ENCODE results near the gene CACNB2. TPM values are rescaled to one million over a fixed set of nuclear protein-coding genes. Genes with fewer than 3 reads are reported as not detected.
A peak's percentile ranks its signal among the peaks of the same experiment; 100 is the strongest.

CACNB2 gene
- total and polyA plus RNA-seq, 4 donors, result 0.38 to 3.1 (median 0.83) TPM

DNA sequence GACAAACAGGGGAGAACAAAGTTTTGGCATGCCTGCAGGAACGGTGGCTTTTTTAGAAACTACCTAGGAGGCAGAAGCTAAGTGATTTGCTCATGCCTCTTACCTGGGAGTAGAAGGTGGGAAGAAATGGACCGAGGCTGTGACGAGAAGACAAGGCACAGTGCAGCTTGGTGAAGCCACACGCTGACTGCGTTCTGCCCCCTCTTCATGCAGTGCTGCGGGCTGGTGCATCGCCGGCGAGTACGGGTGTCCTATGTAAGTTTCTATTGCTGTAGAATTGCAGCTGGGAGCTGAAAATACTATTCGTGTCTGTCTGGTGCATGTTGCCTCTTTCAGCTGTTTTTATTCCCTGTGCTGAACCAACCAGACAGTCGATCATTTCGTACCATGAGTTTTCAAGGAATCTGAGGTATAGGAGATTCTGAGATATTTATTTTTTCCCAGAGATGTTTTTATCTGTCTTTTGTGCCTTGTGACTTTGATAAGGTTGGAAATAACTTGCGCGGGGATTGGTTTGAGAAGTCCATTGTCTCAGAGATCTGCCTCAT, 120.9 kb downstream of the CACNB2 start:
- TF ChIP-seq TAF1 (conservative IDR thresholded peaks at IDR 0.05) (no peak), YY1 (IDR thresholded peaks at IDR 0.05) (no peak), SP1 (IDR thresholded peaks at IDR 0.05) (no peak), JUND (IDR thresholded peaks at IDR 0.05) (no peak), EGR1 (IDR thresholded peaks at IDR 0.05; ENCODE audit: low read depth in 2 of 2) (no peak), FOXA1 (IDR thresholded peaks at IDR 0.05) (no peak), HNF4G (IDR thresholded peaks at IDR 0.05) (no peak), HNF4A (conservative IDR thresholded peaks at IDR 0.05) (no peak), FOXA2 (IDR thresholded peaks at IDR 0.05) (no peak), RAD21 (IDR thresholded peaks at IDR 0.05) (no peak), RXRA (IDR thresholded peaks at IDR 0.05) (no peak), GABPA (IDR thresholded peaks at IDR 0.05 in 1 of 2, conservative IDR thresholded peaks at IDR 0.05 in 1 of 2) (no peak)
- TF ChIP-seq, protein P1, sequence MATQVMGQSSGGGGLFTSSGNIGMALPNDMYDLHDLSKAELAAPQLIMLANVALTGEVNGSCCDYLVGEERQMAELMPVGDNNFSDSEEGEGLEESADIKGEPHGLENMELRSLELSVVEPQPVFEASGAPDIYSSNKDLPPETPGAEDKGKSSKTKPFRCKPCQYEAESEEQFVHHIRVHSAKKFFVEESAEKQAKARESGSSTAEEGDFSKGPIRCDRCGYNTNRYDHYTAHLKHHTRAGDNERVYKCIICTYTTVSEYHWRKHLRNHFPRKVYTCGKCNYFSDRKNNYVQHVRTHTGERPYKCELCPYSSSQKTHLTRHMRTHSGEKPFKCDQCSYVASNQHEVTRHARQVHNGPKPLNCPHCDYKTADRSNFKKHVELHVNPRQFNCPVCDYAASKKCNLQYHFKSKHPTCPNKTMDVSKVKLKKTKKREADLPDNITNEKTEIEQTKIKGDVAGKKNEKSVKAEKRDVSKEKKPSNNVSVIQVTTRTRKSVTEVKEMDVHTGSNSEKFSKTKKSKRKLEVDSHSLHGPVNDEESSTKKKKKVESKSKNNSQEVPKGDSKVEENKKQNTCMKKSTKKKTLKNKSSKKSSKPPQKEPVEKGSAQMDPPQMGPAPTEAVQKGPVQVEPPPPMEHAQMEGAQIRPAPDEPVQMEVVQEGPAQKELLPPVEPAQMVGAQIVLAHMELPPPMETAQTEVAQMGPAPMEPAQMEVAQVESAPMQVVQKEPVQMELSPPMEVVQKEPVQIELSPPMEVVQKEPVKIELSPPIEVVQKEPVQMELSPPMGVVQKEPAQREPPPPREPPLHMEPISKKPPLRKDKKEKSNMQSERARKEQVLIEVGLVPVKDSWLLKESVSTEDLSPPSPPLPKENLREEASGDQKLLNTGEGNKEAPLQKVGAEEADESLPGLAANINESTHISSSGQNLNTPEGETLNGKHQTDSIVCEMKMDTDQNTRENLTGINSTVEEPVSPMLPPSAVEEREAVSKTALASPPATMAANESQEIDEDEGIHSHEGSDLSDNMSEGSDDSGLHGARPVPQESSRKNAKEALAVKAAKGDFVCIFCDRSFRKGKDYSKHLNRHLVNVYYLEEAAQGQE (IDR thresholded peaks at IDR 0.05), result no peak
- TF ChIP-seq, protein P2, sequence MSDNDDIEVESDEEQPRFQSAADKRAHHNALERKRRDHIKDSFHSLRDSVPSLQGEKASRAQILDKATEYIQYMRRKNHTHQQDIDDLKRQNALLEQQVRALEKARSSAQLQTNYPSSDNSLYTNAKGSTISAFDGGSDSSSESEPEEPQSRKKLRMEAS (IDR thresholded peaks at IDR 0.05), result no peak
- TF ChIP-seq, protein P3, sequence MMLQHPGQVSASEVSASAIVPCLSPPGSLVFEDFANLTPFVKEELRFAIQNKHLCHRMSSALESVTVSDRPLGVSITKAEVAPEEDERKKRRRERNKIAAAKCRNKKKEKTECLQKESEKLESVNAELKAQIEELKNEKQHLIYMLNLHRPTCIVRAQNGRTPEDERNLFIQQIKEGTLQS (IDR thresholded peaks at IDR 0.05), result no peak
- TF ChIP-seq, protein P4, sequence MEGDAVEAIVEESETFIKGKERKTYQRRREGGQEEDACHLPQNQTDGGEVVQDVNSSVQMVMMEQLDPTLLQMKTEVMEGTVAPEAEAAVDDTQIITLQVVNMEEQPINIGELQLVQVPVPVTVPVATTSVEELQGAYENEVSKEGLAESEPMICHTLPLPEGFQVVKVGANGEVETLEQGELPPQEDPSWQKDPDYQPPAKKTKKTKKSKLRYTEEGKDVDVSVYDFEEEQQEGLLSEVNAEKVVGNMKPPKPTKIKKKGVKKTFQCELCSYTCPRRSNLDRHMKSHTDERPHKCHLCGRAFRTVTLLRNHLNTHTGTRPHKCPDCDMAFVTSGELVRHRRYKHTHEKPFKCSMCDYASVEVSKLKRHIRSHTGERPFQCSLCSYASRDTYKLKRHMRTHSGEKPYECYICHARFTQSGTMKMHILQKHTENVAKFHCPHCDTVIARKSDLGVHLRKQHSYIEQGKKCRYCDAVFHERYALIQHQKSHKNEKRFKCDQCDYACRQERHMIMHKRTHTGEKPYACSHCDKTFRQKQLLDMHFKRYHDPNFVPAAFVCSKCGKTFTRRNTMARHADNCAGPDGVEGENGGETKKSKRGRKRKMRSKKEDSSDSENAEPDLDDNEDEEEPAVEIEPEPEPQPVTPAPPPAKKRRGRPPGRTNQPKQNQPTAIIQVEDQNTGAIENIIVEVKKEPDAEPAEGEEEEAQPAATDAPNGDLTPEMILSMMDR (IDR thresholded peaks at IDR 0.05; ENCODE audit: low read depth, low read length, missing input control), result no peak
- Histone ChIP-seq H3K27me3 (ENCODE audit: control insufficient read depth in 4 of 4, insufficient read depth in 4 of 4, low read length in 3 of 4) (no peaks in the 10 kb centered on the region), H3K4me3 (ENCODE audit: low read depth in 1 of 3, low read length in 3 of 3) (peak overlapping the region in 2 of 3 donors; percentile 4 to 41), H3K9me3 (ENCODE audit: control insufficient read depth in 4 of 4, low read length in 3 of 4) (no peaks in the 10 kb centered on the region), H3K36me3 (ENCODE audit: control insufficient read depth in 4 of 4, insufficient read depth in 3 of 4, low read depth in 1 of 4, low read length in 3 of 4) (no peaks in the 10 kb centered on the region), H3K9ac (ENCODE audit: low read depth in 1 of 2, low read length in 2 of 2) (no peak overlapping the region), H3K27ac (ENCODE audit: low read depth in 1 of 2, low read length in 2 of 2) (no peak overlapping the region), H3K4me1 (ENCODE audit: control insufficient read depth in 4 of 4, insufficient read depth in 4 of 4, low read length in 3 of 4) (peaks cover 6 to 18% (median 14%) of the 10 kb centered on the region in 4 donors)
- 54% methylated on average over 15 of the region's 15 CpGs for WGBS
- no peak for DNase-seq (ENCODE audit: low spot score)

DNA sequence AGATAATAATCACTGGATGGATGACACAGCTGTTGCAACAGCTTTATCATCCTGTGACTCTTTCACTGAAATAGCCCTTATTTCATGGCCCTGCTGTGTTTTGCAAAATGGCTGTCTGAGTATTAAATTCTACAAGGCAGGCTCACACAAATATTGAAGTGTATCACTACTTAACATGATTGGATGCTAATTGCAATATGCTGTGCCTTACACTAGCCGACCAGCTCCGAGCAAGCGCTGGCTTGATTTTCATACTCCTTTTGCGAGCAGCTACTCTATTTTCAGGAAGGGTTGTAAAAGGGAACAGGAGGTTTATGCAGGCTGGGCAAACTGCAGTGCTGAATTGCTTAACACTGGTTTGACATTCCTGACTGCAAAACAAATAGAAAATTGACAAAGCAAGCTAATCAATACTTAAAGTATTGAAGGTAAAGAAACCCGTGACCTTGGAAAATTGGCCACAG, 121.6 kb downstream of the CACNB2 start:
- Histone ChIP-seq H3K27me3 (ENCODE audit: control insufficient read depth in 4 of 4, insufficient read depth in 4 of 4, low read length in 3 of 4) (no peaks in the 10 kb centered on the region), H3K36me3 (ENCODE audit: control insufficient read depth in 4 of 4, insufficient read depth in 3 of 4, low read depth in 1 of 4, low read length in 3 of 4) (no peaks in the 10 kb centered on the region), H3K9ac (ENCODE audit: low read depth in 1 of 2, low read length in 2 of 2) (no peak overlapping the region), H3K9me3 (ENCODE audit: control insufficient read depth in 4 of 4, low read length in 3 of 4) (no peaks in the 10 kb centered on the region), H3K4me3 (ENCODE audit: low read depth in 1 of 3, low read length in 3 of 3) (peak overlapping the region in 1 of 3 donors; percentile 24), H3K4me1 (ENCODE audit: control insufficient read depth in 4 of 4, insufficient read depth in 4 of 4, low read length in 3 of 4) (peaks cover 1 to 17% (median 12%) of the 10 kb centered on the region in 4 donors), H3K27ac (ENCODE audit: low read depth in 1 of 2, low read length in 2 of 2) (peak overlapping the region in 1 of 2 donors; percentile 37)
- no peak for DNase-seq (ENCODE audit: low spot score)
- 33% methylated on average over 5 of the region's 5 CpGs for WGBS
- TF ChIP-seq HNF4A (conservative IDR thresholded peaks at IDR 0.05) (peak; percentile 17 to 34), RAD21 (IDR thresholded peaks at IDR 0.05) (peak in 1 of 2 donors; percentile 24), YY1 (IDR thresholded peaks at IDR 0.05) (peak; percentile 91), TAF1 (conservative IDR thresholded peaks at IDR 0.05) (no peak), HNF4G (IDR thresholded peaks at IDR 0.05) (no peak), FOXA1 (IDR thresholded peaks at IDR 0.05) (no peak), RXRA (IDR thresholded peaks at IDR 0.05) (peak; percentile 14 to 17), EGR1 (IDR thresholded peaks at IDR 0.05; ENCODE audit: low read depth in 2 of 2) (no peak)
- TF ChIP-seq, protein P1 (IDR thresholded peaks at IDR 0.05), result no peak
- TF ChIP-seq, protein P2 (IDR thresholded peaks at IDR 0.05), result peak; percentile 13
- TF ChIP-seq, protein P5, sequence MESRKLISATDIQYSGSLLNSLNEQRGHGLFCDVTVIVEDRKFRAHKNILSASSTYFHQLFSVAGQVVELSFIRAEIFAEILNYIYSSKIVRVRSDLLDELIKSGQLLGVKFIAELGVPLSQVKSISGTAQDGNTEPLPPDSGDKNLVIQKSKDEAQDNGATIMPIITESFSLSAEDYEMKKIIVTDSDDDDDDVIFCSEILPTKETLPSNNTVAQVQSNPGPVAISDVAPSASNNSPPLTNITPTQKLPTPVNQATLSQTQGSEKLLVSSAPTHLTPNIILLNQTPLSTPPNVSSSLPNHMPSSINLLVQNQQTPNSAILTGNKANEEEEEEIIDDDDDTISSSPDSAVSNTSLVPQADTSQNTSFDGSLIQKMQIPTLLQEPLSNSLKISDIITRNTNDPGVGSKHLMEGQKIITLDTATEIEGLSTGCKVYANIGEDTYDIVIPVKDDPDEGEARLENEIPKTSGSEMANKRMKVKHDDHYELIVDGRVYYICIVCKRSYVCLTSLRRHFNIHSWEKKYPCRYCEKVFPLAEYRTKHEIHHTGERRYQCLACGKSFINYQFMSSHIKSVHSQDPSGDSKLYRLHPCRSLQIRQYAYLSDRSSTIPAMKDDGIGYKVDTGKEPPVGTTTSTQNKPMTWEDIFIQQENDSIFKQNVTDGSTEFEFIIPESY (IDR thresholded peaks at IDR 0.05), result no peak

Data from liver (tissue), 9 donors.